Astrocyte (in vitro differentiated cells and primary cell): ENCODE data around the gene EPHA2. TPM values are rescaled to one million over a fixed set of nuclear protein-coding genes. Genes with fewer than 3 reads are reported as not detected.

Source experiments
- DNase-seq: peaks from one replicate; pipeline ENCODE4 v3.0.0-alpha.2; 2010; ENCODE audit warnings: low read depth
- FAIRE-seq: peaks from 2 replicates; lab custom pipeline; 2011; peaks lifted over from hg19 to GRCh38; lab: Jason Lieb, UNC
- H2AFZ ChIP-seq: 2 replicates; pipeline ENCODE4 v1.6.0; 2012; ENCODE audit warnings: low read depth, low read length, inconsistent platforms
- H3K27ac ChIP-seq: 2 replicates; pipeline ENCODE4 v1.5.1; 2011; ENCODE audit warnings: low read depth, low read length, inconsistent platforms
- H3K27me3 ChIP-seq: 2 replicates; pipeline ENCODE4 v1.6.0; 2011; ENCODE audit warnings: low read length, inconsistent platforms; ENCODE audit not compliant: insufficient read depth
- H3K36me3 ChIP-seq: 2 replicates; pipeline ENCODE4 v1.5.1; 2011; ENCODE audit warnings: low read length, inconsistent platforms; ENCODE audit not compliant: insufficient read depth
- H3K4me1 ChIP-seq: 2 replicates; pipeline ENCODE4 v1.5.1; 2011; ENCODE audit warnings: low read length, inconsistent platforms; ENCODE audit not compliant: insufficient read depth
- H3K4me2 ChIP-seq: 2 replicates; pipeline ENCODE4 v1.6.0; 2012; ENCODE audit warnings: low read length, inconsistent platforms
- H3K4me3 ChIP-seq: 2 replicates; pipeline ENCODE4 v1.5.1; 2011; ENCODE audit warnings: low read depth, mild to moderate bottlenecking, low read length, inconsistent platforms; ENCODE audit not compliant: insufficient read depth
- H3K79me2 ChIP-seq: 2 replicates; pipeline ENCODE4 v1.6.0; 2012; ENCODE audit warnings: mild to moderate bottlenecking, low read length, inconsistent platforms; ENCODE audit not compliant: insufficient read depth
- H3K9ac ChIP-seq: 2 replicates; pipeline ENCODE4 v1.6.0; 2012; ENCODE audit warnings: mild to moderate bottlenecking, low read length, inconsistent platforms
- H3K9me3 ChIP-seq: 2 replicates; pipeline ENCODE4 v1.5.1; 2012; ENCODE audit warnings: low read depth, mild to moderate bottlenecking, low read length, inconsistent platforms; ENCODE audit not compliant: insufficient read depth
- H4K20me1 ChIP-seq: 2 replicates; pipeline ENCODE4 v1.6.0; 2012; ENCODE audit warnings: low read length, inconsistent platforms; ENCODE audit not compliant: insufficient read depth
- H3K27ac Mint-ChIP-seq: one replicate; pipeline ENCODE4 v1.8.0; 2021; ENCODE audit warnings: mild to moderate bottlenecking, mixed read lengths; ENCODE audit not compliant: unreplicated experiment
- H3K27me3 Mint-ChIP-seq: one replicate; pipeline ENCODE4 v1.8.0; 2021; ENCODE audit warnings: low read depth, mixed read lengths; ENCODE audit not compliant: unreplicated experiment
- H3K36me3 Mint-ChIP-seq: one replicate; pipeline ENCODE4 v1.8.0; 2021; ENCODE audit warnings: low read depth, mixed read lengths; ENCODE audit not compliant: unreplicated experiment
- H3K4me1 Mint-ChIP-seq: one replicate; pipeline ENCODE4 v1.8.0; 2021; ENCODE audit warnings: low read depth, mixed read lengths; ENCODE audit not compliant: unreplicated experiment
- H3K4me3 Mint-ChIP-seq: one replicate; pipeline ENCODE4 v1.8.0; 2021; ENCODE audit warnings: mild to moderate bottlenecking, moderate library complexity, mixed read lengths; ENCODE audit not compliant: unreplicated experiment
- H3K9me3 Mint-ChIP-seq: one replicate; pipeline ENCODE4 v1.8.0; 2021; ENCODE audit warnings: mild to moderate bottlenecking, mixed read lengths; ENCODE audit not compliant: unreplicated experiment
- CTCF ChIP-seq: IDR thresholded peaks from 2 replicates; pipeline ENCODE4 v1.5.1; 2011; ENCODE audit warnings: low read depth, mild to moderate bottlenecking, inconsistent platforms, low read length, moderate library complexity; ENCODE audit not compliant: insufficient read depth
- EZH2 ChIP-seq: IDR thresholded peaks from 2 replicates; pipeline ENCODE4 v1.6.1; 2012; ENCODE audit warnings: mild to moderate bottlenecking, low read length, inconsistent platforms; ENCODE audit not compliant: insufficient read depth
- total RNA-seq: library from RNA; stranded (reverse); gene quantifications from 2 replicates; pipeline ENCODE4 v1.2.1, GENCODE V29; 2021

The EPHA2 gene
- total RNA-seq, 1 donor from 2014 or later = 140 TPM

GRCh38 chr1:16111771-16112595 lies 43.9 kb downstream of the EPHA2 start:
- Mint-ChIP-seq H3K36me3 (peaks cover 2% of the 10 kb centered on the region), H3K27me3 (no peaks in the 10 kb centered on the region), H3K4me3 (peak overlapping the region; percentile 31), H3K27ac (peak overlapping the region; percentile 75), H3K4me1 (peaks cover 29% of the 10 kb centered on the region), H3K9me3 (peaks cover 15% of the 10 kb centered on the region)
- Histone ChIP-seq H3K36me3 (no peaks in the 10 kb centered on the region), H3K79me2 (no peaks in the 10 kb centered on the region), H3K27me3 (no peaks in the 10 kb centered on the region), H3K4me3 (no peak overlapping the region), H3K27ac (no peak overlapping the region), H2AFZ (peak overlapping the region; percentile 69), H3K9me3 (no peaks in the 10 kb centered on the region), H3K4me1 (peaks cover 33% of the 10 kb centered on the region), H3K4me2 (peak overlapping the region; percentile 48), H4K20me1 (no peaks in the 10 kb centered on the region), H3K9ac (peak overlapping the region; percentile 52)
- DNase-seq = peak; percentile 95
- TF ChIP-seq EZH2 (no peak), CTCF (no peak)
- no peak for FAIRE-seq

- H3K9me3 ChIP-seq = no peaks in the 10 kb centered on the region
- H3K4me1 Mint-ChIP-seq = peaks cover 23% of the 10 kb centered on the region
- no peaks in the 10 kb centered on the region for H3K27me3 ChIP-seq
- TF ChIP-seq CTCF = no peak
- TF ChIP-seq EZH2 = no peak
- no peaks in the 10 kb centered on the region for H3K36me3 ChIP-seq
- H3K9ac ChIP-seq = no peak overlapping the region
- peak overlapping the region; percentile 40 for H3K4me3 Mint-ChIP-seq
- H3K79me2 ChIP-seq = no peaks in the 10 kb centered on the region
- H3K36me3 Mint-ChIP-seq = peaks cover 2% of the 10 kb centered on the region
- H3K9me3 Mint-ChIP-seq = peaks cover 15% of the 10 kb centered on the region
- no peaks in the 10 kb centered on the region for H4K20me1 ChIP-seq
- no peak overlapping the region for H2AFZ ChIP-seq
- FAIRE-seq (no peak), DNase-seq (no peak)
- H3K27ac ChIP-seq = no peak overlapping the region
- peaks cover 24% of the 10 kb centered on the region for H3K4me1 ChIP-seq
- H3K27me3 Mint-ChIP-seq = no peaks in the 10 kb centered on the region
- H3K4me2 ChIP-seq = no peak overlapping the region
- H3K4me3 ChIP-seq = no peak overlapping the region
- no peak overlapping the region for H3K27ac Mint-ChIP-seq
Measured at GRCh38 chr1:16110884-16111283, 45.0 kb downstream of the EPHA2 start.

- Histone ChIP-seq H3K36me3 (no peaks in the 10 kb centered on the region), H3K27ac (no peak overlapping the region), H3K9me3 (no peaks in the 10 kb centered on the region), H2AFZ (no peak overlapping the region), H3K4me3 (no peak overlapping the region), H4K20me1 (no peaks in the 10 kb centered on the region), H3K79me2 (no peaks in the 10 kb centered on the region), H3K4me1 (peaks cover 23% of the 10 kb centered on the region), H3K9ac (no peak overlapping the region), H3K4me2 (no peak overlapping the region), H3K27me3 (no peaks in the 10 kb centered on the region)
- Mint-ChIP-seq H3K27ac (no peak overlapping the region), H3K4me1 (peaks cover 22% of the 10 kb centered on the region), H3K9me3 (peaks cover 15% of the 10 kb centered on the region), H3K36me3 (peaks cover 2% of the 10 kb centered on the region), H3K27me3 (no peaks in the 10 kb centered on the region), H3K4me3 (peak overlapping the region; percentile 21)
- FAIRE-seq (no peak), DNase-seq (no peak)
- TF ChIP-seq CTCF (no peak), EZH2 (no peak)
Measured at GRCh38 chr1:16110456-16110855, 45.4 kb downstream of the EPHA2 start.
